Thymus (tissue), 11 donors: ENCODE results near the gene COL17A1. TPM values are rescaled to one million over a fixed set of nuclear protein-coding genes. Genes with fewer than 3 reads are reported as not detected.

Source experiments
- DNase-seq, 9 donors: peaks; one replicate each; pipeline ENCODE4 v3.0.0-alpha.2; 2013; ENCODE audit warnings: low spot score in 9 of 9, low read depth in 6 of 9, missing footprints in 1 of 9
- H3K27ac ChIP-seq, 2 donors: one replicate each; pipeline ENCODE4 v1.5.1; 2013; ENCODE audit warnings: control low read depth in 1 of 2, low read depth in 1 of 2, low read length in 1 of 2, mild to moderate bottlenecking in 1 of 2, moderate library complexity in 1 of 2
- H3K27me3 ChIP-seq, 2 donors: one replicate each; pipeline ENCODE4 v1.5.1; 2013; ENCODE audit warnings: low read length in 1 of 2; ENCODE audit not compliant: control insufficient read depth in 2 of 2, insufficient read depth in 1 of 2
- H3K36me3 ChIP-seq, 2 donors: one replicate each; pipeline ENCODE4 v1.5.1; 2013; ENCODE audit warnings: low read length in 1 of 2, mild to moderate bottlenecking in 1 of 2, moderate library complexity in 1 of 2; ENCODE audit not compliant: control insufficient read depth in 2 of 2, insufficient read depth in 2 of 2
- H3K4me1 ChIP-seq, 2 donors: one replicate each; pipeline ENCODE4 v1.5.1; 2013; ENCODE audit warnings: low read length in 2 of 2; ENCODE audit not compliant: control insufficient read depth in 2 of 2, insufficient read depth in 2 of 2
- H3K4me3 ChIP-seq, 2 donors: one replicate each; pipeline ENCODE4 v1.5.1; 2013; ENCODE audit warnings: low read length in 2 of 2, control low read depth in 1 of 2, mild to moderate bottlenecking in 1 of 2
- H3K9me3 ChIP-seq, 2 donors: one replicate each; pipeline ENCODE4 v1.5.1; 2013; ENCODE audit warnings: low read length in 1 of 2, mild to moderate bottlenecking in 1 of 2; ENCODE audit not compliant: control insufficient read depth in 2 of 2, insufficient read depth in 1 of 2
- WGBS: extraction: QIAGEN DNeasy Blood & Tissue Kit; methylation state at CpG from one replicate; pipeline ENCODE4 v1.1.7; 2013; 5-methylcytosine and 5-hydroxymethylcytosine counted together
- polyA plus RNA-seq: library from polyadenylated mRNA; stranded (reverse); fragments of 200-250 nt; gene quantifications from one replicate; pipeline ENCODE4 v1.2.3, GENCODE V29; 2013
- total RNA-seq: library from RNA; stranded (reverse); fragments of 120-200 nt; gene quantifications from one replicate; pipeline ENCODE4 v1.2.4, GENCODE V29; 2013
- donor health status: healthy.

COL17A1 gene
- total and polyA plus RNA-seq, 2 donors = 75.3 to 268 TPM

GRCh38 chr10:104084482-104085142, 1.1 kb downstream of the COL17A1 start:
- DNase-seq = no peak
- H3K27me3 ChIP-seq = no peaks in the 10 kb centered on the region
- no peaks in the 10 kb centered on the region for H3K4me1 ChIP-seq
- H3K36me3 ChIP-seq = no peaks in the 10 kb centered on the region
- H3K4me3 ChIP-seq = no peak overlapping the region
- no peaks in the 10 kb centered on the region for H3K9me3 ChIP-seq
- WGBS = 94% methylated on average over 5 of the region's 5 CpGs
- H3K27ac ChIP-seq = no peak overlapping the region

- Histone ChIP-seq H3K9me3 (no peaks in the 10 kb centered on the region), H3K27me3 (peaks cover 0 to 2% of the 10 kb centered on the region in 2 donors), H3K4me1 (no peaks in the 10 kb centered on the region), H3K4me3 (no peak overlapping the region), H3K27ac (no peak overlapping the region), H3K36me3 (no peaks in the 10 kb centered on the region)
- no peak for DNase-seq
- 94% methylated on average over 5 of the region's 5 CpGs for WGBS
These were observed 3.7 kb downstream of the COL17A1 start for GRCh38 chr10:104081998-104082397.

GRCh38 chr10:104080762-104081161, 4.9 kb downstream of the COL17A1 start:
- peak in 3 of 9 donors; percentile 4 to 37 (median 10) for DNase-seq
- Histone ChIP-seq H3K4me3 (no peak overlapping the region), H3K27ac (no peak overlapping the region), H3K27me3 (peaks cover 0 to 6% of the 10 kb centered on the region in 2 donors), H3K9me3 (no peaks in the 10 kb centered on the region), H3K36me3 (no peaks in the 10 kb centered on the region), H3K4me1 (no peaks in the 10 kb centered on the region)
- 73% methylated on average over 1 of the region's 1 CpG for WGBS

- H3K27ac ChIP-seq = no peak overlapping the region
- DNase-seq = no peak
- 91% methylated on average over 5 of the region's 5 CpGs for WGBS
These were observed 8.0 kb downstream of the COL17A1 start for GRCh38 chr10:104077663-104078151.

GRCh38 chr10:104077247-104077646, 8.4 kb downstream of the COL17A1 start:
- Histone ChIP-seq H3K4me3 (no peak overlapping the region), H3K4me1 (no peaks in the 10 kb centered on the region), H3K36me3 (no peaks in the 10 kb centered on the region), H3K27me3 (peaks cover 0 to 6% of the 10 kb centered on the region in 2 donors), H3K9me3 (no peaks in the 10 kb centered on the region), H3K27ac (no peak overlapping the region)
- DNase-seq = no peak
- 95% methylated on average over 3 of the region's 3 CpGs for WGBS

More at GRCh38 chr10:104077663-104078151, 8.0 kb downstream of the COL17A1 start:
- H3K4me1 ChIP-seq = no peaks in the 10 kb centered on the region
- no peaks in the 10 kb centered on the region for H3K9me3 ChIP-seq
- H3K36me3 ChIP-seq = no peaks in the 10 kb centered on the region
- H3K27me3 ChIP-seq = peaks cover 0 to 6% of the 10 kb centered on the region in 2 donors
- no peak overlapping the region for H3K4me3 ChIP-seq

GRCh38 chr10:104076743-104077160, 8.9 kb downstream of the COL17A1 start:
- WGBS = 66% methylated on average over 3 of the region's 3 CpGs
- Histone ChIP-seq H3K27ac (no peak overlapping the region), H3K36me3 (no peaks in the 10 kb centered on the region), H3K9me3 (no peaks in the 10 kb centered on the region), H3K4me1 (no peaks in the 10 kb centered on the region), H3K4me3 (no peak overlapping the region), H3K27me3 (peaks cover 0 to 6% of the 10 kb centered on the region in 2 donors)
- DNase-seq = peak in 1 of 9 donors; percentile 10

- H3K9me3 ChIP-seq = no peaks in the 10 kb centered on the region
- H3K27ac ChIP-seq = no peak overlapping the region
- WGBS = 92% methylated on average over 6 of the region's 6 CpGs
- H3K4me1 ChIP-seq = no peaks in the 10 kb centered on the region
- H3K36me3 ChIP-seq = no peaks in the 10 kb centered on the region
- no peak overlapping the region for H3K4me3 ChIP-seq
- H3K27me3 ChIP-seq = peaks cover 0 to 6% of the 10 kb centered on the region in 2 donors
- no peak for DNase-seq
These were observed 11.2 kb downstream of the COL17A1 start for GRCh38 chr10:104074505-104074904.

- no peaks in the 10 kb centered on the region for H3K9me3 ChIP-seq
- no peak overlapping the region for H3K27ac ChIP-seq
- WGBS = 85% methylated on average over 5 of the region's 5 CpGs
- H3K4me3 ChIP-seq = no peak overlapping the region
- DNase-seq = no peak
- no peaks in the 10 kb centered on the region for H3K4me1 ChIP-seq
- peaks cover 0 to 5% of the 10 kb centered on the region in 2 donors for H3K27me3 ChIP-seq
- no peaks in the 10 kb centered on the region for H3K36me3 ChIP-seq
These were observed 12.9 kb downstream of the COL17A1 start for GRCh38 chr10:104072786-104073185.

- Histone ChIP-seq H3K27me3 (no peaks in the 10 kb centered on the region), H3K4me3 (no peak overlapping the region), H3K4me1 (no peaks in the 10 kb centered on the region), H3K36me3 (no peaks in the 10 kb centered on the region), H3K27ac (no peak overlapping the region), H3K9me3 (no peaks in the 10 kb centered on the region)
- WGBS = 84% methylated on average over 6 of the region's 6 CpGs
- DNase-seq = no peak
These were observed 16.1 kb downstream of the COL17A1 start for GRCh38 chr10:104069613-104070012.
